HL-60/S4 treated with retinoic acid at 250 ng/mL for 4 days and 3 days (cell line): ENCODE results near the gene MLLT10.
"Not testable (repeated sequence)": the region's sequence is repeated elsewhere in the genome, so short reads cannot be mapped to it uniquely, and the experiment has no call there.

Source experiments
- in situ Hi-C: fragments of 300-500 bp; cut with MboI; formaldehyde crosslinking; loops from 2 replicates; pipeline ENCODE4 v1.7.0; 2022; ENCODE audit warnings: low sequenced_read_pairs

The MLLT10 gene

GRCh38 chr10:21526188-21526859 lies 7.7 kb upstream of the MLLT10 start:
- in situ Hi-C loops = no loop called here

- in situ Hi-C loops = no loop called here
Observed at GRCh38 chr10:21526860-21527597, 7.0 kb upstream of the MLLT10 start.

DNA sequence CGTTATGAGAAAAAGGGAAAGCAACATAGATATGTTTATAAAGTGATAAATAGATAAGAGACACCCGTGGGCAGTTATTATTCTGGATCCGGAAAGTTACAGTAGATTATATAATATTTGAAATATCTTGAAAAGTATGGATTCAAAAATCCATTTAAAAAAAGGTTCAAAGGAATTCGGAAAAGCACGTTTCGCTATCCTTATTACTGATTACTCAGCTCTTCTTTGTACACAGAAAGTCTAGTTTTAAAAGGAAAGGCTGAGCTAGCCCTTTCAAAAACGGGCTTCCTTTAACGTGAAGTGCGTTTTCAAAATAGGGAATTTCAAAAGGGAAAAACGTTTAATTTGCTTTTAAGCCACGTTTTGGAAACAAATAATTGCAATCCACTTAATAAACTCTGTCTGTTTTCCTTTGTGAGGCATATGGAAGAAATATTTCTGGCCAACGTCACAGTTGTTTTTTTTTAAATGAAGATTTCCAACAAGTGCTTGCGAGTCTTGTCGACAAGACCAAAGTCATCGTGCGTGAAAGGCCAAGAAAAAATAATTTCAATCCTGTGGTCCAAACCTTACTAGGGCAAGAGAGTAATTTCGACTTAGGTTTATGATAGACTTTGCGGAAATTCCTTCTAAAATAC lies 6.3 kb upstream of the MLLT10 start:
- in situ Hi-C loops = no loop called here

GRCh38 chr10:21528236-21529031 lies 5.6 kb upstream of the MLLT10 start:
- in situ Hi-C loops = no loop called here

DNA sequence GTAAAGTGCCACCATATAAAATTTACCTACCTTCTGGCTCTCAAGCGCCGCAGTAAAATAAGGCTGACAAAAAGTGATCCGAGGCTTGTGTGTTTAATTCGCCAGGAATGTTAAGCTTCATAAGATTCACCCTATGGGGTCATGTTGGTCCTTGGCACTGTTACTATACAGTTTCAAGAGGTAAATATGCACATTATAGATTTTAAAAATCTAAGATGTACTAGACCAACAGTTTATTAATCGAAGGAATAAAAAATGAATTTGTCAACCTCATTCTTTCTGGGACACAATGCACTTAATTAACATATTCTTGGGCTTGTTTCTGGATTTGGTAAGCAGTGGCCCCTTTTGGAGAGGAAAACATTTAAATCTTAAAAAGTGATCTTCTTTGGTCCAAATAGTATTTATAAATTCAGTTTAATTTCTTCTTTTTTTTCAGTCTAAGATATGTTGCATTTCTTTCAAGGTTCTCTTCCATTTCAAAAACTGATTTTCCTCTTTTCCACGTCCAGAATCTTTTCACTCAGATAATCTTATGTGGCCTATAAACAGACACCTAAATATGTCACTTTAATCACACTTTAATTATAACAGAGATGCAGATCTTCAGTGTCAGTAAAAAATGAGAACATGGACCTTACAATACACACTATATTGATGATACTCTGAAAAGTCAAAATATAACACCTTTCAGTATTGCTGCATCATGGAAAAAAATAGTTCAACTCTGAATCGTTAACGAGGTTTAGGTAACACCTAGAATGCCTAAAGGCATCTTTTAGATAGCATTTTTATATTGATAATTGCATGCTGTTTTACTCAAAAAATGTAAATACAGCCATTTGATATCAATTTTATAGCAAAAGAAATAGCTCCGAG lies 4.8 kb upstream of the MLLT10 start:
- in situ Hi-C loops = no loop called here

- in situ Hi-C loops = no loop called here
Observed at GRCh38 chr10:21530168-21530567, 3.9 kb upstream of the MLLT10 start.

DNA sequence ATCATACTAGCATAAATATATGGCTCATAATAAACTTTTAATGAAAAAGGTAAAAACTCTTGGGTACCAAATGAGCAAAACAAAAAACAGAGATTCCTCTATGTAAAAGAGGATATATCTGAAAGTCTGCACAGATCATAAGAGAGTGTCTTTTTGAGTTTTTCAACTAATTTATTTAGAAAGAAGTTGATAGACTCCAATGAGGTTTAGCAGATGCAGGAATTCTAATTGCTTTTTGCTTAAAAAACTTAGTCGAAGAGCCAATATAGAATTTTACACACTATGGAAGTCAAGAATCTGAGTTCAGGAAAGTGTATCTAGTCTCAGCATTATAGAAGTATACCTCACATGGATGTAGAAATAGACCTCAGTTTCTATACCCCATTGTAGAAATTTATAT lies 3.4 kb upstream of the MLLT10 start:
- in situ Hi-C loops = no loop called here

DNA sequence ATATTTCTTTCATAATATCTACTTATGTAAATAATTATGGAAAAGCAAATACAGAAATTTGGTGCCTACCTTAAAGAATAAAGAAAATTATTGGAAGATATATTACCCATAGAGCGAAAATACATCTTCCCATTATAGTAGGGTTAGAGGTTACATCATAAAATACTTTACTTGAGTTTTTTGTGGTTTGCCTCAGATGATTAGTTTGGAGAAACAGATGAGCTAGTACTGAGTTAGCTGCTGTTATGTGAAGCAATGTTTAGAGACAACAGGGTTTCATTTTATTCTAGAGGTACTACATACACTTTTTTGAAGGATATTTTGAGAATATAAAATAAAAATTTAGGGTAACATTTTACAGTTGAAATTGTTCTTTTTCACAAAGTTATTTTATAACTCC lies 2.9 kb upstream of the MLLT10 start:
- in situ Hi-C loops = no loop called here

DNA sequence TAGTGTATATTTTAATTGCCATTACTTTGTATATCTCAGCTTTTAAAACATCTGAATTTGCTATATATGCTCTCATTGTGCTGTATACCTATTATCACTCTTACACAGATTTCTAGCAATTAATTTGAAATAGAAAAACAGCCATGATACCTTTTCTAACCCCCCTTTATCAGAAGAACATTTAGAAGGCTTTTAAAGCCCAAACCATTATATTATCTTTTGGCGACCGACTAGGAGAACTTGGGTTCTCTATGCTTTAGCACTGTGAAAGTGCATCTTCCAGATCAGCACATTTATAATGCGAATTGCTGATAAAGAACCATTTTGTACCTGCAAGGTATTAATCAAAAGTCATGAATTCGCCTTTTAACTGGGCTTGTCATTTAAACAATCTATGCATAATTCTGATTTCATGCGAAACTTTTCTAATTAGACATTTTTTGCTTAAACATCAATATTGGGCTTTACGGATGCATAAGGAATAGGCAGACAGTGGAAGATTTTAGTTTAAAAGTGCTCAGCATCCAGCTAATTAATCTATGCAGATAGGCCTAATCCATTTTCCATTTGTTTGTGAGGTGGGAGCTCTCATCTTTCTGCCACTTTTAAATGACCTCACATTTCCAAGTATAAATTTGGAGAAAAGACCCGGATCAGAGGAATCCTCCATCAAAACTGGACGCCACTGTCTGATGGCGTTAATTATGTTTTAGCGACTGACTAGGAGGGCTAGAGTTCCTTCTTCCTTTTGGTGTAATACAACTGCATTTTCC lies 1.2 kb upstream of the MLLT10 start:
- in situ Hi-C loops = no loop called here

DNA sequence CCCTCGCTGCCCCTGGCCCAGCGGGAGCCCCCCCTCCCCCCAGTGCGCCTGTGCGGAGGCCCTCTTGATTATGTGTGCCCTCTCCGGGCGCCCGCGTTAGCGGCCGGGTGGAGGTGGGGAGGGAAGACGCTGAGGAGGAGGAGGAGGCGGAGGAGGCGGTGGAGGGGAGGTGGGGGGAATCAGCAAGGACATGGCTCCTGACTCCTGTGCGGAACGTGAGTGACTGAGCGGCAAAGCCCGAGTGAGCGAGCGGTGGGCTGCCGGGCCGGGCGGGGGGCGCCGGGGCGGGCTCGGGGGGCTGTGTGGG lies 201 bp downstream of the MLLT10 start:
- in situ Hi-C loops = no loop called here

GRCh38 chr10:21534604-21535493 lies 817 bp downstream of the MLLT10 start:
- in situ Hi-C loops = no loop called here

DNA sequence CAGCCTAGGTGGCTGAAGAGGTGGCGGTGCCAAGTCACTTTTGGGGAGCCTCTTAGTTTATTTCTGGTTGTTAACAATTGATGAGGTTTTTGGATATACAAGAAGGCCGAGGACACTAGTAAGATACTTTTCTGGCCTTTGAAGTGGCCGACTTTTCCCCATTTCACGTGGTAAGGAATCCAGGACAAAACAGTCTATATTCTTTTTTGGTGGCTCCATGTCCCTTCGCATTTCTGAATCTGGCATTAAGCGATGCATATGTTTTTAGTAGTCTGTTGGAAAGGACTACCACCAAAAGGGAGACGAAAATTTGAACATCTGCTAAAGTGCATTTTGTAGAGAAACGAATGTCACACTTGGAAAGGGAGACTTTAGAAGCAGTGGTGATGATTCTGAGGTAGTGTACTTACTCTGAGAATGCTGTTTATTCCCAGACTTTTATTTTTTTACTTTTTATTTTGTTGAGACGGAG lies 1.5 kb downstream of the MLLT10 start:
- in situ Hi-C loops = no loop called here

DNA sequence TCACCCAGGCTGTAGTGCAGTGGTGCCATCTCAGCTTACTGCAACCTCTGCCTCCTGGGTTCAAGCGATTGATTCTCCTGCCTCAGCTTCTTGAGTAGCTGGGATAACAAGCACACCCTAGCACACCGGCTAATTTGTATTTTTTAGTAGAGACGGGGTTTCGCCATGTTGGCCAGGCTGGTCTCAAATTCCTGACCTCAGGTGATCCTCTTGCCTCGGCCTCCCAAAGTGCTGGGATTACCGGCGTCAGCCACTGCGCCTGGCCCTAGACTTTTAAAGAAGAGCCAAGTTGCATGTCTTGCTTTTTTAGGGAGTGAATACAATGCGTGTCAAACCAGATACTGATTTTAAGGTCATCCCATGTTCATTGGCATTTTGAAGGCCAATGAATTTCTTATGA lies 1.9 kb downstream of the MLLT10 start:
- in situ Hi-C loops = not testable (repeated sequence)

DNA sequence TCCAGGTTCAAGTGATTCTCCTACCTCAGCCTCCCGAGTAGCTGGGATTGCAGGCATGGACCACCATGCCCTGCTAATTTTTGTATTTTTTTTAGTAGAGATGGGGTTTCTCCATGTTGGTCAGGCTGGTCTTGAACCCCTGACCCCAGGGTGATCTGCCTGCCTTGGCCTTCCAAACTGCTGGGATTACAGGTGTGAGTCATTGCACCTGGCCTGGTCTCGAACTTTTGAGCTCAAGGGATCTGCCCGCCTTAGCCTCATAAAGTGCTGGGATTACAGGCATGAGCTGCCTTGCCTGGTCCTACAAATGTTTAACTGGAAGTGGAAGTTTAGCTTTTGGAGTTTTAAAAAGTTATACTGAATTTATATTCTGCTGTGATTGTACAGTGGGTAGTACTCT lies 2.8 kb downstream of the MLLT10 start:
- in situ Hi-C loops = no loop called here

- in situ Hi-C loops = not testable (repeated sequence)
Observed at GRCh38 chr10:21540701-21541100, 6.7 kb downstream of the MLLT10 start.

GRCh38 chr10:21547246-21547645 lies 13.2 kb downstream of the MLLT10 start:
- in situ Hi-C loops = no loop called here

DNA sequence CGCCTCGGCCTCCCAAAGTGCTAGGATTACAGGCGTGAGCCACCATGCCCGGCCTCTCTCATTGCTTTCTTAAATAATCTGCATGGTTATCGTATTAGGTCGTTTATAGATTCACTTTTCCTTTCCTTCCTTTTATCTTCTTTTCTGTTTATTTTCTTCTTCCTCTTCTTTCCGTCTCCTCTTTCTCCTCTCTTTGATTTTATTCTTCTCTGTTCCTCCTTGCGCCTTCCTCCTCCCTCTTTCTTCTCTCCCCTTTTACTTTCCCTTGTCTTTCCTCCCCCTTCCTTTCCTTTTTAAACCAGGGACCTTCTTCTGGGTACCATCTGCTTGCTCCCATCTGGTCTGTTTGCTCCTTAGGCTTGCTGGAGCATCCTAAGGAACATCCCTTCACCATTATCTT lies 18.6 kb downstream of the MLLT10 start:
- in situ Hi-C loops = no loop called here

- in situ Hi-C loops = no loop called here
Observed at GRCh38 chr10:21556527-21556926, 22.5 kb downstream of the MLLT10 start.

- in situ Hi-C loops = not testable (repeated sequence)
Observed at GRCh38 chr10:21558984-21559383, 25.0 kb downstream of the MLLT10 start.
